HG02642 (cell line): ENCODE measurements around the gene LHFPL6.

Experiments used
- ATAC-seq: cut with Tn5 transposase; IDR thresholded peaks from one replicate; pipeline ENCODE4 v1.9.1; 2021; ENCODE audit warnings: mild to moderate bottlenecking; ENCODE audit not compliant: unreplicated experiment, poor library complexity

The LHFPL6 gene

DNA sequence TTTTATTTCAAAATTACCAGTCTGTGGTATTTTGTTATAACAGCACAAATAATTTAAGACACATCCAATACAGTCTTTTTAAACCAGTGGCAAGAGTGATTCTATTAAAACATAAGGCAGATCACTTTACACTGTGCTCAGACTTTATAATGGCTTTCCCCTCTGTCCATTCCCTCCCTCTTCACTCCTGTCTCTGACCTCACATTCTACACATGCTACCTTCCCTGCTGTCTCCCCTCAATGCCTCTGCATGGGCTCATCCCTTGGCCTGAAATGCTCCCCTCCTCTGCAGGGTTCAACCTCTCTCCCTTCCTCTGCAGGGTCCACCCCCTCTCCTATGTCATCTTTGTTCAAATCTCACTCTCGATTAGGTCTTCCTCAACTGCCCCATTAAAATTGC, 170.8 kb downstream of the LHFPL6 start:
- no peak for ATAC-seq

DNA sequence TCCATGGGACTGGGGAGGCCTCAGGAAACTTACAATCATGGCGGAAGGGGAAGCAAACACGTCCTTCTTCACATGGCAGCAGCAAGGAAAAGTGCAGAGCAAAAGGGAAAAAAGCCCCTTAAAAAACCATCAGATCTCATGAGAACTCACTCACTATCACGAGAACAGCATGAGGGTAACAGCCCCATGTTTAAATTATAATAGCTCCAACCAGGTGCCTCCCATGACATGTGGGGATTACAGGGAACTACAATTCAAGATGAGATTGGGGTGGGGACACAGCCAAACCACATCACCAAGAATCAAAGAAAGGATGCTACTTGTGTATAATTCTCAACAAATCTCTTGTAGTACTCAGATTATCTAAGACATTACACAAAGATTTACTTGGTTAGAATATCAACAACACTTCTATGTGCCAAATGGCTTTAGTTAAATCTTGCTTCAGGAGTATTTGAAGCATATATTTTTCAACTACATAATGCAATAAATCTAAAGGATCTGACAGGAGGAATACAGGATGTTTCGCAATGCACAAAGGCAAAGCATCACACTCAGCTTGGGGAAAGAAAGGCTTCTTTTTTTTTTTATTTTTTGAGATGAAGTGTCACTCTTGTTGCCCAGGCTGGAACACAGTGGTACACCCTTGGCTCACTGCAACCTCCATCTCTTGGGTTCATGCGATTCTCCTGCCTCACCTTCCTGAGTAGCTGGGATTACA, 180.0 kb downstream of the LHFPL6 start:
- no peak for ATAC-seq

DNA sequence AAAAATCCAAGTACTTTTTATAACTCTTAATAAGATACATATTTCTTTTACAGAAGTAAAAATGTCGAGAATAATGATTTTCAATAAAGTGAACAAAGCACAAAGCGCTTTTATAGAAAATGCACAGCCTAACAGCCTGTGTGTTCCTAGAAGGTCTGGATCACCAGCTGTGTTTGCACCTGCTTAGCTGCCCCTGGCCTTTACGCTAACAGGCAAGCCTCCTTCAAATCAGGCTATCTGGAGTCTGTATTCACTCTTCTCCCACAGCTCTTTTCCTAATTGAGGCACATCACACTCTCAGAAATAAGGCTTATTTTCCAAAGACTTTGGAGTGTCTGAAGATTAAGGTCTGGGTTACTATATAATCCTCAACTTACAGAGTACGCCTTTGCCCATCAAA, 183.1 kb downstream of the LHFPL6 start:
- ATAC-seq: no peak

DNA sequence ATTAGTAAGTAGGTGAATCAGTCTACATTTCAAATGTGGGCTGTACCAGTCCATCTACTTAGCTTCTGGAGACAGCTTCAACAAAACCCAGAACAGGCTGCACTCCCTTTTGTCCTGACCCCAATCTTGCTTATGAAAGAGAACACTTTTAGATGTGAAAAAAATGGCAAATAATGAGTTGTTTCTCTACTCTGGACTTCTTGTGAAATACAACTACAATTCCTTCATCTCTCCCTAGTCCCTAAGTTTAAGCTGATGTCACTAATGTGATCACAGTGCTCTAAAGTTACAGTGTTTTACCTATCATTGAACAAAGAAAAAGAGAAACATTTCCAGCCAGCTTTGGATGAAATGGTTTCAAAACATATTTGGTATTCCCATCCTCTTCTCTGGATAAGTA, 183.9 kb downstream of the LHFPL6 start:
- ATAC-seq: no peak

DNA sequence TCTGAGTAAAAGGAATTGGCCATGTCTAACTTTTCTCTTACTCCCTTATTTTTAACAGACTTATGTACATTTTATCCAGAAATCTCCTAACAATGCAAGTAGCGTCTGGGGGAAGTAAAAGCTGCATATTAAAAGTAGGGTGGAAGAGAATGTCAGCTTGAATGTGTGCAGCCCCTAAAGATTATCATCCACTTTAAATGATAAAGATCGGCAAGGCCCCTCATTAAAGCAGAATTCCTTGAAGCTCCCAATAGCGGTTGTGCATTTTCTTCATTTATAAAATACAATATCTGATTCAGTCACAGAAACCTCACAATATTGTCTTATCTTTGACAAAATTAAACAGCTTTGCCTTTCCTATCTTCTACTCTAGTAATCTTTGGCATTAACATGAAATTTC, 184.6 kb downstream of the LHFPL6 start:
- no peak for ATAC-seq

DNA sequence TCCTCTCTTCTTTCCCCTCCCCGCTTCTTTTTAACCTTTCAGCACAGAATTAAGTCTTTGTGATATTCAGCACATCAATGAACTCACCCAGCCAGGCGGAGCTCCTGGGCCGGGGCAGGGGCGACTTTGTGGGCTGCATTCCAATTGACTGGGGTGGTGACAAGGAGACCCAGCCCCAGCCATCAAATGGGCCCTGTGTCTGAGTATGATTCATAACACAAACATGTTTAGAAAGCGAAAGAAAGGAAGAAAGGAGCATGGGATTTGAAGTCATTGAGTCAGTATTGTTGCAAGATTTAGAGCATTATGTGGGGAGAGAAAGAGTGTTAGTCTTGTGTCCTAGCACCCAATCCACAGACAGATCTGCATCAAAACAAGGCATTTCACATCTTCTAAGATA, 185.3 kb downstream of the LHFPL6 start:
- no peak for ATAC-seq

DNA sequence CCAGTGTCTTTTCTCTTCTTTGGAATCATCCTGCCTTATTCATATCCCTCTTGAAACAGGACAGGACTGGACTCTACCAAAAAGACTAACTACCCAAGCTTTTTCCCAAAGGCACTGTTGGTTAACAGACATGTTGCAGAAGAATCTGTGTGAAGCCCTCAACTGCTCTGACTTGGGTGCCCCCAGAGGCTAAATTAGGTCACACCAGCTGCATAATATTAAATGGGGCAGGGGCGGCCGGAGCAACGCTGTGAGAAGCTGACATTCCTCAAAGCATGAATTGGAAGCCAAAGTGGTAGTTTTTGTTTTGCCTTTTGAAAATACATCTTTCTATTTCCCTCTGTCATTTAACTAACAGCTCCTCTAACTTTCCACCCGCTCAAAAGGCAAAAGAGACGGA, 185.9 kb downstream of the LHFPL6 start:
- no peak for ATAC-seq

DNA sequence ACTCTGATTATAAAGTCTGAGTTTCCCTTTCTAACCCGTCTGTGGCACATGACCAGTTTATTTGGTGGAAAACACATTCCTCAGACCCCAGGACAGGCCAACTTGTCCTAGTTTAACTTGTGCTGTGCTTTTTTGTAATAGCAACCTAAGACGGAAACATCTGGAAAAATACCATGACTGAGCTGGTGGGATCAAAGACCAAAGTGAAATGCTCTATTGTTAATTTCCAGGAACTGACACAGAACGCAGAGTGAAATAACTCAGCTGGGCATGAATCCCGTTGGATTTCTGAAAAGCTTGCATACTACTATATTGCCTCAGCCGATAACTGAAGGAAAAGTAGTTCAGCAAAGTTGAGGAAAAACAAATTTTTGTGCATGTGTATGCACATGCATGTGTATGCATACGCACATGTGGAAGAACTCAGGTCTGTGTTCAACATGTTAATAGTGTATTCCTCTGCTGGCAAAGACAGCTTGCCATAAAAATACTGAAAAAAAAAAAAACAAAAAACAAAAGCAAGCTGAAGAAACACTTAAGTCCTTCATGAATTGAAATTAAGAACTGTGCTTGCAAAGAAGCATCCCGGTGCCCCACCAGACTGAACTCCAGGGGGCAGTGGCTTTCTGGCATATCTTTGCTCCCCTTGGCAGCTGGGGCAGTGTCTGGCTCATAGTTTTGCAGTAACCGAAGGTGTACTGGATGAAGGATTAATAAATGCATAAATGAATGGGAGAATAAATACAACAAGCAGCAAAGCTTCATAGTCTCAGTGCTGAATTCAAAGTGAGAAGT, 187.8 kb downstream of the LHFPL6 start:
- no peak for ATAC-seq

DNA sequence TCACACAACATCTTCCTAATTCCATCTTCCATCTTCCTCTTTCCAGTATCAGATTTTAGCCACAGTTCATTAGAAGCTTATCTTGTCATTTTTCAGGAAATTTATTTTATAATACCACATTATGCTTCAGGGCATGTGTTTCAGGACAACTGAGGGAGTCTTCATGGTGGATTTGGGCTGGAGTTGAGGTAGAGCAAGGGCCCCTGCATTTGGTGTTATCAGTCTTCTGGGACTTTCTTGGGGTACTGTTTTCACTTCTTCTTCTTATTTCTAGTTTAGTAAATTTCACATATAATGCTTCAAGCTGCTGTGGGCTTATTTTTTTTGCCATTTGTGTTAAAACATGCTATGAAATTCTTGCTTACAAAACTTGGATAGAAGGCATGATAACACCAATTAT, 188.7 kb downstream of the LHFPL6 start:
- peak; percentile 46 for ATAC-seq

DNA sequence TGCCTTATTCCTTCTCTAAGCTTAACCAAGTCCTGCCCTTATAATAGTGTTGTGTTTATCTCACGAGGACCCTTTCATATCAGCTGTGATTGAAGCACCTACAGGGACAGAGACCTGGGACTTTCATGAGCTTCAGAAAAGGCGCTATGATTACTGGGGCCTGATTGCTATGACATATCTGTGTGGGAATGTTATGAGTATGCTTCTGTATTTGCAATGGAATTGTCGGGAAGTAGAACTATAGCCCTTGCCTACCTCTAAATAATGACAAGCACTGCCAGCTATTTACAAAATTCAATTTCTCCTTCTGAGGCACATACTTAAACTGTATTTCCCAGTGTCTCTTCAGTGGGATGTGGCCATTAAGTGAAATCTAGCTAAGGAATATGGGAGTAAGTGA, 191.5 kb downstream of the LHFPL6 start:
- no peak for ATAC-seq

DNA sequence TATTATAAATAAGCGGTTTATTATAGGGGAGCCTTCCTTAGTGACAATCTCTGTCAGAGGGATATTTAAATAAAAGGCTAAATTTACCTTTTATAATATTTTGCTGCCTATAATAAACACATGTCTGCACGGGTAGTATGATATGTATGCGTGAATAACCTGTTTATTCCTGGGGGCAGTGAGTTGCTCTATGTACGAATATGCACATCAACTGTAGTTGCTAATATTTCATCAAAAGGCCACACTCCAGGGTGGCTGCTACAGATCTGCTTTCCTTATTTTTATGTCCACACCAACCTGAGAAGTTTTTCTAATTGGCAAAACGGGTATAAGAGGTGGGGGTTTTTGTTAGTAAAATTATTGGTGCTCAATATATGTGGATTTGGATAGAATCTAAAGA, 192.0 kb downstream of the LHFPL6 start:
- no peak for ATAC-seq

DNA sequence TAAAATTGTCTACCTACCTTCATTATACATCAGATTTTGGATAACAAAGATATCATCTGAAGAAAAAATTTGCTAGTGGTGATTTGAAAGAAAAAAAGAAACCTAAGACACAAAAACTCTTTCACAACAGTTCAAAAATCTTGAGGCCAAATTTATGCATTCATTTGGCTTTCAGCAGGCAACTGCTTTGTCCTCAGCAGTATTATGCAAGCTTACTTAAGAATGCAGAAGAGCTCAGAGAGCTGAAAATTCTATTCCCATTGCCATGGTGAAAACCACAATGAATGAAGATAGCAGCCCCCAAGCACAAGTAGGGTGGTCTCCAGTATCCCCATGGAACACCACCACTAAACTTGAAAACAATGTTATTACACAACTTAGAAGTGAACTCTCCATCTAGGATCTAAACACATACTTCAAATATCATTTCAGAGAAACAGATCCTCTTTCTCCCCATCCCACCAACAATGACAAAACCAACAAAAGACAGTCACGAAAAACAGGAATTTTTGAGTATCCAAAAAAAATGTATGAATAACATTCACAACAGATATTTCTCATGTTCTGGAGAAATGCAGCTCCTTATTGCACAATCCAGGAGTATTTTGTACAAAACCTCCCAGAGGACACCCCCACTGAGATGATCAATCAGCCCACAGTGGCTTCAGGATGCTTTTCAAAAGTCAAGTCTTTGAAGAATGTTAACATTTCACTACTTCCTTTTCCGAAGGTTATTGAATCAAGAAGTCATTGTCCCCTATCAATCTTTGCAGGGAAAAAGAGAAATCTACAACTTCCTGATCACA, 192.7 kb downstream of the LHFPL6 start:
- no peak for ATAC-seq

DNA sequence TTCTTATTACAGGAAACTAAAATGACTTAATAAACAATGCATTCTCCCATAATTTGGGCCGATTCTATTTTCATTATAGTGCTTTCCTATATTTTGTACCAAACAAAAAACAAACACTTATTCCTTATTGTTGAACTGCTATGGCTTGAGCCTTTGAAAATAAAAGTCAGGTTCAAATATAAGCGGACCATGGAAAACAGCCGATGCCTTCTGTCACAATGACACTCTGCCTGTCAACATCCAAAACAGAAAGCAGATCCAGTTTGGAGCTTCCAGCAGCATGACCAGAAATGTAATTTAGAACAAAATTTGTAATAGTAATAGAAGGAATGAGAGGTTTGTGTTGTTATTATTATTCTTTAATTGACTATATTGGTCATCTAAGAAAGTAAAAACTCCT, 194.5 kb downstream of the LHFPL6 start:
- ATAC-seq: no peak

DNA sequence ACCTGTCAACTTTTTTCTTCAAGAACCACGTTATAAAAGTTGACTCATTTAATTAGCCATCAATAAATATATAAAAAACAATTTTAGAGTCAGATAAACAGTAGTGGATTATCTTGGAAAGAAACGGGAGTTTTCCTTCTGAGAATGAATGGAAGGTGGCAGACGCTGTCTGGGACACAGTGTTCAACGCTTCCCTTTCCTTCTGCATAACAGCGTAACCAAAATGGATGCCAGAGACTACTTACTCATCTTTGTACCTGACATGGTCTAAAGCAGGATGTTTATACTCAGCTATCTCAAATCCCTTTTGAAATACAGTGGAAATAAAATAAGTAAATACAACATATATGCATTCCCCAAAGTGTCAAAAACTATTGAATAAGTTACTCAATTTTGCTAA, 195.2 kb downstream of the LHFPL6 start:
- ATAC-seq: no peak

DNA sequence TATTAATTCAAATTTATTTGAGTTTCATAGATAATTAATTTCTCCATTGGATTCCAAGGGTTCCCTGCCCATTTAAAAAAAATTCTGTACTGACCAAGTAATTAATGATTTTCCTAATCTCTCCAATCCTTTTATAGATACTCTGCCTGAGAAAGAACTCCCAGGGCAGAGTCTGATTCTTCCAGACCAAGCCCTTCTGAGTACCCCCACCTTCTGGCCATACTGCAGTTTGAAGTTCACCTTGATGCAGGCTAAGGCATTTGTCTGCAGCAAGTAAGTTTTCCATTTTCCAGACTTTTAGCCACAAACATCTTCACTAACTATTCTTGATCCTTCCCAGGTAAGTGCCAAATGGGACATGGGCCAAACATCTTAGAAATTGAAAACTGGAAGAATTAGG, 195.9 kb downstream of the LHFPL6 start:
- no peak for ATAC-seq

DNA sequence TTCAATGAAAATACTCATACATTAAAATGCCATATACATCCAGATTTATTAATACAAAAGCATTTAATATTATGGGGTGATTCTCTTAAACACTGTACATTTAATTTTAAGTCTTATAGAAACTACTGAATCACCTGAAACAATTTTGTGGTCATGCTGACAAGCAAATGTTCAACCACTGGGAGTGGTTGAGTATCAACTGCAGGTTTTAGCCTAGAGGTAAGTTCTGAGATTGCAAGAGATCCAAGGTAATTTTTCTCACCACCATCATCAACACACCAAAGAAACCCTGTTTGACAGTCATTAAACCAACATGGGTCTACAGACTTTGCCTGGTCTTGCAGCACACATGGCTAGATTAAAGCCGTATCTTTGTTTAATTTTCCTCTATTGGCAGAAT, 196.3 kb downstream of the LHFPL6 start:
- ATAC-seq: peak; percentile 54

DNA sequence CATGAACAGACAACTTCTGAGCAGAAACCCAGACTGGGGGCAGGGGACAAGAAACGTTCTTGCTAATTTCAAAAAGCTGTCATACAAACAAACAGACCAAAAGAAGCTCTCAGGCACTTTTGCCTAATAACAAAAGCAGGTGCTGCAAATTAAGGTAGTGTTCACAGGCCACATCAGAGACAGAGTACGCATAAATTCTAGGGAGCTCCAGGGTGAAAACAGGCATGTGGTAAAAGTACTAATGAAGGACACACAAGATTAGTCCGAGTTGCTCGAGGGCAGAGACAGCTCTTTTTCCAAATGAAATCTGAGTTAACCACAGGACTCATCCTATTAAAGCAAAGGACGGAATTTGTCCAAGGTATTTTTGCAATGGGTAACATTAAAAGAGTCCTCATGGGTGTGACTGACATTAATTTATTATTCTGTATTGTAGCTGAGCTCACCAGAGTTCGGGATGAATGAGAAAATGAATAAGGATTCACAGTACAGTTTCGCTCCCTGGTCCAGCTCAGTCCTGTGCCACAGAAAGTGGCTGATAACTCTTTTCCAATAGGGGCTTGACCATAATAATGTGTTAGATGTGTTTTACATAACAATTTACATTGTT, 197.3 kb downstream of the LHFPL6 start:
- ATAC-seq: no peak

DNA sequence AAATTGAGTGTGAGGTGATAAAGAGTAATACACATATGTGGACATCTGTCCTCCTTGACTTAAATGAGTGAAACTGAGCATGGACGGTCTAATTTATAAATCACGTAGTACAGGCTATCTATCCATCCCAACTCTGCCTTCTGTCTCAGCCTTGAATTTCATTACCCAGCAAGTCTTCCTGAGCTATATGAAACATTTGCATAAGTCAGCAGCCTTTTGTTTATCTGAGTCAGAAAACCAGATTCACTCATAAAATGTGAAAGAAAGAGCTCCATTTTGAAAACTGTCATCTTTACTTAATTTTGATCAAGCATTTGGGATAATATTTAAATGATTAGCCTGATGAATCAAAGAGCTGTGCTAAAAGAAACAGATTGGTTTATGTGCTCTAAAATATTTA, 197.9 kb downstream of the LHFPL6 start:
- no peak for ATAC-seq

DNA sequence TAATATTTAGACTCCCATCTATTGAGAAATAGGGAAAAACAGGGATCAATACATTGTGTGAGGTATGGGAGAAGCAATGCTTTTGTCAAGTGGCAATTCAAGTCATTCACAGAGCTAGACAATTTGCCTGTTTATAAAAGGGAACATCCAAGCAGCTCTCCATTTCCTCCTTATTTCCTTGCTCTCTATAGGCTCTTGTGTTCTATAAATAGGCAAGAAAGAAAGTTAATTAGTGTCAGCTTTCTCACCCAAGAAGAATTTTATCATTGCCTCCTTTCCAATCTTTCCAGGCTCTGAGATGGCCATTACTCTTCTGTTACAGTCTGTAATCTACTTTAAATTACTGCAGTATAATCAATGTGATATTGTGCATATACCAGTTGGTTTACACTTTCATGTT, 199.9 kb downstream of the LHFPL6 start:
- ATAC-seq: no peak

DNA sequence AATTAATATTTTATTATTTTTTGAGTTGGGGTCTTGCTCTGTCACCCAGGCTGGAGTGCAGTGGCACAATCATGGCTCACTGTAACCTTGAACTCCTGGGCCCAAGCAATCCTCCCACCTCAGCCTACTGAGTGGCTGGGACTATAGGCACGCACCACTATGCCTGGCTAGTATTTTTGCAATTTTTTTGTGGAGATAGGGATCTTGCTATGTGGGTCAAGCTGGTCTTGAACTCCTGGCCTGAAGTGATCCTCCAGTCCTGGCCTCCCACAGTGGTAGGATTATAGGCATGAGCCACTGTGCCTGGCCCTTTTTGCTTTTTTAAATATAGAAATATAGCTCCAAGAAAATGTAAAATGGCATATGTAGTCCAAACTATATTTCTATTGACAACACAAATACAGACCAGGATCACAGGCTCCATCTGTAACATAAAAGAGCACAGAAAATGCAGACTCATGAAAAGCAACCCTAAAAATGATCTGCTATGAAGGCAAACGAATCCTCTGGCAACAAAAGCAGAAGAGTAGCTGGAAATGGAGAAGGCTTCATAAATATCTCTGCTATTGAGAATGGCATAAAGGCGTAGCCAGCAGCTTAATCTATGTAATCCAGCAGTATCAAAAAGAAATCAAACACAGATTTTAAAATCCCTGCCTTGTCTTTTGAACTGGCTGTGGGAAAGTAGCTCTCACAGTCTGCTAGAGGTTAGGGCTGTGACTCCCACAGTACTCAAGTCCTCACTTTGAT, 200.6 kb downstream of the LHFPL6 start:
- no peak for ATAC-seq
